Left ventricle myocardium inferior (tissue), 1 donor: ENCODE data around the gene CRIM1. TPM values are rescaled to one million over a fixed set of nuclear protein-coding genes. Genes with fewer than 3 reads are reported as not detected.
A peak's percentile ranks its signal among the peaks of the same experiment; 100 is the strongest.

Source experiments
- DNase-seq: peaks from one replicate; pipeline ENCODE4 v3.0.0-alpha.2; 2020
- H3K27ac ChIP-seq: fragments of 200-600 bp; replicated peaks from 2 replicates; pipeline ENCODE4 v1.8.0; 2021
- H3K27me3 ChIP-seq: fragments of 200-600 bp; 2 replicates; pipeline ENCODE4 v1.8.0; 2021; ENCODE audit warnings: low read depth
- H3K36me3 ChIP-seq: fragments of 200-600 bp; 2 replicates; pipeline ENCODE4 v1.8.0; 2021
- H3K4me1 ChIP-seq: fragments of 200-600 bp; 2 replicates; pipeline ENCODE4 v1.8.0; 2021
- H3K4me3 ChIP-seq: fragments of 200-600 bp; 2 replicates; pipeline ENCODE4 v1.8.0; 2021; ENCODE audit warnings: mild to moderate bottlenecking, moderate library complexity
- H3K9me3 ChIP-seq: fragments of 200-600 bp; replicated peaks from 2 replicates; pipeline ENCODE4 v1.8.0; 2021
- intact Hi-C: fragments of 100-400 bp; cut with micrococcal nuclease; formaldehyde crosslinking; loops from one replicate; pipeline ENCODE4 v1.11.0; 2022
- total RNA-seq: library from RNA; stranded (reverse); fragmentation: NEBNext Ultra II Directional; extraction: Animal tissue kit (Norgen Biotek cat#: 25700); gene quantifications from one replicate; pipeline ENCODE4 v1.2.1, GENCODE V29; 2021
- TF ChIP-seq, protein P1 (sequence below): fragments of 200-600 bp; IDR thresholded peaks from 2 replicates; pipeline ENCODE4 v1.8.0; 2021; ENCODE audit warnings: antibody characterized with exemption, mild to moderate bottlenecking, borderline replicate concordance
- donor health status: DM: no; HTN: yes; CAD: no; lungs with severe emphysema.

CRIM1 gene
- total RNA-seq, 1 donor from 2014 or later = 45.6 TPM

DNA sequence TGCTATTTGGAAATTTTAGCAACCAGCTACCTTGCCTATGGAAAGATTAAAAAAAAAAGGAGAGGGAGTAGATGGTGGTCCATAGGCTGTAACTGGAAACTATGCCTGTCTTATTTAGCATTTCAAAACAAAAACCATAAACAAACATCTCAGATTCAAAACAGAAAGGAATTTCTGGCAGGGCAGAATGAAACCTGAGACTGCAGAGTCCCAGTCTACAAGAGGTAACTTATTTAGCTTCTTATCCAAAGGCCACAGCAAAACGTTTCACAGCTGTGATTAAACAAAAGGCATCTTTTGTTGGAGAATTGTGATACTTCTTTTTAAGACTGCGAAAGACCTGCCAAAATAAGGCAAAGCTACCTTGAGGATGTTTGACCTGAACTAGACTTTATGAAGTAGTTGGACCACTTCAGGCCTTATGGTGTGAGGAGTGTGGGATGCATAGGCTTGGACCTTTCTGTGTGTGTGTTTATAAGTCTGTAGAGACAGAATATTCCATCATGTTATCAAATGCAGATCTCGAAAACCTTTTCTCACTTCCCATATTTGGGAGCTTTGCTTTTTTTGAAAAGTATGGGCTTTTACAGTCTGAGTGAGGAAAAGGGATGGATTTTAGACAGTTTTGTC is 11.0 kb downstream of the CRIM1 start:
- Histone ChIP-seq H3K9me3 (no peaks in the 10 kb centered on the region), H3K27ac (no peak overlapping the region)

DNA sequence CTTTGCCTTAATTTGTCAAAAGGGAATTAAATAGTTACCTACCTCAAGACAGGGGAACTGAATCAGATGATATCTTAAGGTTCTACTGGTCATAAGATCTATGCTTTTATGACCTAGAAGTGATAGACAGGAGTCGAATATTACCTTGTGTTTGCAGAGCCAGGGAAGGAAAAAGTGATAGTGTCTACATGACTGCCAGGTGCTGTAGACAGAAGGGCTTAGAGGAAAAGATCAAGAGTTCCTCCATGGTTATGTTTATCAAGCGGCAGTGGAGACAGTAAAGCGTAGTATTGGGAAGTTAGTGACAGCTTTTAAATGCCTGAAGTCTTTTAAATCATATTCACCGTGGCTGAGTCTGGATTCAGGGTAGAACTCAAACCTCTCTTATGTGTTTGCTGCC is 11.9 kb downstream of the CRIM1 start:
- Histone ChIP-seq H3K4me1 (peaks cover 80% of the 10 kb centered on the region), H3K4me3 (no peak overlapping the region), H3K27me3 (no peaks in the 10 kb centered on the region), H3K9me3 (no peaks in the 10 kb centered on the region), H3K27ac (peak overlapping the region; percentile 29), H3K36me3 (no peaks in the 10 kb centered on the region)
- DNase-seq = no peak
- intact Hi-C loops = no loop called here
- TF ChIP-seq, protein P1, sequence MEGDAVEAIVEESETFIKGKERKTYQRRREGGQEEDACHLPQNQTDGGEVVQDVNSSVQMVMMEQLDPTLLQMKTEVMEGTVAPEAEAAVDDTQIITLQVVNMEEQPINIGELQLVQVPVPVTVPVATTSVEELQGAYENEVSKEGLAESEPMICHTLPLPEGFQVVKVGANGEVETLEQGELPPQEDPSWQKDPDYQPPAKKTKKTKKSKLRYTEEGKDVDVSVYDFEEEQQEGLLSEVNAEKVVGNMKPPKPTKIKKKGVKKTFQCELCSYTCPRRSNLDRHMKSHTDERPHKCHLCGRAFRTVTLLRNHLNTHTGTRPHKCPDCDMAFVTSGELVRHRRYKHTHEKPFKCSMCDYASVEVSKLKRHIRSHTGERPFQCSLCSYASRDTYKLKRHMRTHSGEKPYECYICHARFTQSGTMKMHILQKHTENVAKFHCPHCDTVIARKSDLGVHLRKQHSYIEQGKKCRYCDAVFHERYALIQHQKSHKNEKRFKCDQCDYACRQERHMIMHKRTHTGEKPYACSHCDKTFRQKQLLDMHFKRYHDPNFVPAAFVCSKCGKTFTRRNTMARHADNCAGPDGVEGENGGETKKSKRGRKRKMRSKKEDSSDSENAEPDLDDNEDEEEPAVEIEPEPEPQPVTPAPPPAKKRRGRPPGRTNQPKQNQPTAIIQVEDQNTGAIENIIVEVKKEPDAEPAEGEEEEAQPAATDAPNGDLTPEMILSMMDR = no peak

More for the DNA sequence above, 11.0 kb downstream of the CRIM1 start:
- no peak for DNase-seq
- H3K4me3 ChIP-seq = no peak overlapping the region
- H3K36me3 ChIP-seq = no peaks in the 10 kb centered on the region
- H3K4me1 ChIP-seq = peaks cover 78% of the 10 kb centered on the region
- TF ChIP-seq, protein P1 = no peak
- no peaks in the 10 kb centered on the region for H3K27me3 ChIP-seq
- intact Hi-C loops = no loop called here

DNA sequence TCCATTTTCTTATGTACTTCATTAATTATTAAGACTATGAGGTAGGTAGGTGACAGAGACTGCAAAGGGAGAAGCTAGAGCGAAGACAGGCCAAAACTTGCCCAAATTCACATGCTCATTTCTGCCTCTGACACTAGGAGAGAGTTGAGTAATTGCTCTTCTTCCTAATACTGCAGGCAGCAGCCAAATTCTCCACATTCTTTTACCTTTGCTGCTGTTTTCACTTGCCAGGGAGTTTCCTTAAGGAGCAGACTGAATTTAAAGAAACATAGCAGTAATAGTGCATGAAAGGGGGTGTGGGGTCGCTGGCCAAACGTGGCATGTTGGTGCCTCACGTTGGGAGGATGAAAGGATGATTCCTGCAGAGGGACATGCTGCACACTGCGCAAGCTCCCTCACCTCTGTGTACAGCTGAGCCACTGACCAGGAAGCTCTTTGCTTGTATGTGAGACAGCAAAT is 12.3 kb downstream of the CRIM1 start:
- no peak for DNase-seq
- H3K9me3 ChIP-seq = no peaks in the 10 kb centered on the region
- H3K36me3 ChIP-seq = no peaks in the 10 kb centered on the region
- TF ChIP-seq, protein P1 = no peak
- H3K27me3 ChIP-seq = no peaks in the 10 kb centered on the region
- H3K4me1 ChIP-seq = peaks cover 84% of the 10 kb centered on the region
- intact Hi-C loops = no loop called here
- no peak overlapping the region for H3K4me3 ChIP-seq
- H3K27ac ChIP-seq = peak overlapping the region; percentile 29

DNA sequence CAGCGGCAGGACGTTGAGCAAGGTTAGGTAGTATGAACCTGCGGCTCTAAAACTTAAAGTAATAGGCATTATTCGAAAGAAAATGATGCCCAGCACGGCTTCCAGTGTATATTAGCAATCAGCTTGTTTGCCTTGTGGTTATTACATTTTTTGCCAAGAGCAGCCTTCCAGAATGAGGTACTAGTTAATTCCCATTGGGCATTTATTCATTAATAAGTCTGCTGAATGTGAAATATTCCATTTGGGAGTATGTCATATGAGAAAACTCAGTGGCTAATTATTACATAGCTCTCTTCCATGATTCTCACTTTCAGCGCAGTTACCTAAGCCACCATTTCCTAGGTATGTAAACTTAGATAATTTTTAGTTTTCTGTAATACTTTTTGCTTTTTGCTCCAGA is 12.9 kb downstream of the CRIM1 start:
- H3K4me3 ChIP-seq = no peak overlapping the region
- intact Hi-C loops = no loop called here

DNA sequence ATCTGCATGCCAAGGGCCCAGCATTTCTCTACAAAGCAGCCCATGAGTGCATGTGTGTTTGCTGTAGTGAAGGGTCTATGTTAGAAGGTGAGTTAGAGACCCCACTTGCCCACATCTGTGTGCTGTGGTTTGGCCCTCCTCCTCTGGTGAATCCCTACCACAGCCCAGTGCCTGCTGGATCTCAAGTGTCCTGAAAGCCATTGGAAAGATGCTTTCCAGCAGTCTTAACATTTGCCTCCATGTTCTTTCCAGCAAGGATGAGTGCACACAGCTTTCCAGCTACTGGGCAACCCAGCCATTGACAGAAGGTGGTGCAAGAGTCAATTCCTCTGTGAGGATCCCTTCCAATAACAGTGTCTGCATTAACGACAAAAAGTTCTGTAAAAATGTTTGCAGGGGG is 13.6 kb downstream of the CRIM1 start:
- Histone ChIP-seq H3K9me3 (no peaks in the 10 kb centered on the region), H3K27me3 (no peaks in the 10 kb centered on the region), H3K36me3 (no peaks in the 10 kb centered on the region), H3K4me1 (peaks cover 91% of the 10 kb centered on the region), H3K27ac (peak overlapping the region; percentile 43), H3K4me3 (no peak overlapping the region)
- intact Hi-C loops = no loop called here
- TF ChIP-seq, protein P1 = no peak
- DNase-seq = no peak

More for the DNA sequence above, 12.9 kb downstream of the CRIM1 start:
- H3K4me1 ChIP-seq = peaks cover 89% of the 10 kb centered on the region
- no peak for DNase-seq
- H3K27me3 ChIP-seq = no peaks in the 10 kb centered on the region
- no peaks in the 10 kb centered on the region for H3K36me3 ChIP-seq
- H3K9me3 ChIP-seq = no peaks in the 10 kb centered on the region
- TF ChIP-seq, protein P1 = no peak
- peak overlapping the region; percentile 29 for H3K27ac ChIP-seq
